ENCODE measurements around the gene RHOF. TPM values are rescaled to one million over a fixed set of nuclear protein-coding genes. Genes with fewer than 3 reads are reported as not detected.

Gene RHOF
- total and polyA plus RNA-seq, 2 of the 8 experiments (the other 6 are each of a cell fraction or from before 2014, with no cell fraction given) = 23.8 to 31.9 TPM

GRCh38 chr12:121804417-121805111 lies 11.1 kb upstream of the RHOF start:
- Histone ChIP-seq H3K9me3 (ENCODE audit: insufficient read depth in 2 of 2, low read depth in 1 of 2, low read length in 1 of 2) (no peaks in the 10 kb centered on the region), H3K79me2 (ENCODE audit: control insufficient read depth in 1 of 2, insufficient read depth in 2 of 2, low read length in 2 of 2) (peaks cover 0 to 39% of the 10 kb centered on the region in 2 experiments; a peak in 2 of 4 replicates), H3K4ac (replicated peaks; ENCODE audit: insufficient read length, low read depth, low read length) (no peak overlapping the region), H3K4me2 (ENCODE audit: insufficient read depth in 1 of 2, low read depth in 2 of 2, low read length in 2 of 2) (peak overlapping the region; percentile 92 to 98), H4K20me1 (replicated peaks in 1 of 2; ENCODE audit: control insufficient read depth in 1 of 2, insufficient read depth in 2 of 2, low read length in 2 of 2) (peaks cover 2 to 4% of the 10 kb centered on the region in 2 experiments), H2BK15ac (ENCODE audit: low read length) (no peak overlapping the region), H3K27ac (ENCODE audit: low read depth, low read length) (no peak overlapping the region), H3K18ac (ENCODE audit: extremely low read depth, low read length) (peak overlapping the region; percentile 48), H3K14ac (ENCODE audit: insufficient read length) (no peak overlapping the region), H4K91ac (replicated peaks; ENCODE audit: insufficient read length, low read length) (no peak overlapping the region), H2AK5ac (ENCODE audit: low read depth, low read length) (no peak overlapping the region), H3K56ac (replicated peaks; ENCODE audit: insufficient read length, low read depth, low read length) (no peak overlapping the region), H3K27me3 (replicated peaks in 1 of 4; ENCODE audit: control insufficient read depth in 3 of 4, extremely low read depth in 1 of 4, insufficient read depth in 3 of 4, low read length in 3 of 4) (no peaks in the 10 kb centered on the region), H3K36me3 (ENCODE audit: control insufficient read depth in 2 of 4, insufficient read depth in 4 of 4, low read length in 3 of 4) (peaks cover 0 to 17% (median 6%) of the 10 kb centered on the region in 4 experiments; a peak in 3 of 8 replicates), H3K4me1 (replicated peaks in 1 of 4; ENCODE audit: control insufficient read depth in 3 of 4, insufficient read depth in 4 of 4, low read length in 3 of 4) (peaks cover 3 to 17% (median 10%) of the 10 kb centered on the region in 4 experiments), H3K79me1 (ENCODE audit: low read depth, low read length) (peaks cover 11% of the 10 kb centered on the region), H2BK12ac (ENCODE audit: low read depth, low read length) (no peak overlapping the region), H3K23ac (ENCODE audit: insufficient read length) (no peak overlapping the region), H4K8ac (ENCODE audit: extremely low read depth, insufficient read depth, low read length) (peak overlapping the region; percentile 59), H2BK5ac (ENCODE audit: low read depth, low read length) (no peak overlapping the region), H3K4me3 (ENCODE audit: extremely low read depth in 1 of 4, insufficient read depth in 2 of 4, low read depth in 3 of 4, low read length in 4 of 4) (peak overlapping the region; percentile 62 to 87 (median 66)), H4K5ac (ENCODE audit: insufficient read length, low read depth, low read length) (no peak overlapping the region), H2AFZ (ENCODE audit: low read length) (no peak overlapping the region), H3K9ac (replicated peaks in 1 of 4; ENCODE audit: extremely low read depth in 1 of 4, low read depth in 3 of 4, low read length in 3 of 4) (peak overlapping the region in 3 of 4 experiments; percentile 1 to 89 (median 46); a peak in 2 of 7 replicates), H3K23me2 (ENCODE audit: low read depth, low read length) (peaks cover 28% of the 10 kb centered on the region), H2BK120ac (replicated peaks; ENCODE audit: low read depth, low read length) (no peak overlapping the region), H2BK20ac (ENCODE audit: low read length) (no peak overlapping the region)
- CTCF ChIA-PET (ENCODE audit: partially characterized antibody) = interaction anchor here (0.6 to 12.0 kb wide), 5 partner anchors 9 to 1473 kb away, joined by 3 to 363 read pairs (median 3); partner anchors contain the start of genes RHOF and TMEM120B
- FAIRE-seq = no peak
- 1% methylated on average over 23 of the region's 63 CpGs; no CpG with 5 or more reads in 1 of the 2 experiments for whole genome bisulfite sequencing, 2 experiments (ENCODE audit: extremely low coverage in 1 of 2, insufficient coverage in 1 of 2, insufficient read length in 1 of 2, insufficient replicate concordance in 2 of 2, low coverage in 1 of 2, low lambda C conversion rate in 2 of 2, missing lambda C conversion rate in 1 of 2)
- POLR2A ChIA-PET (ENCODE audit: partially characterized antibody) = interaction anchor here (0.6 to 34.9 kb wide), 10 partner anchors 5 to 113 kb away, joined by 3 to 958 read pairs (median 27); partner anchors contain the start of genes PSMD9, RHOF and SETD1B
- DNase-seq (ENCODE audit: low read depth in 1 of 2, low spot score in 2 of 2) = no peak
- TF ChIP-seq NRF1 (IDR thresholded peaks at IDR 0.05; ENCODE audit: low read depth, low read length) = no peak
- TF ChIP-seq PHF8 (conservative IDR thresholded peaks at IDR 0.05; ENCODE audit: low read depth, low read length) = no peak
- TF ChIP-seq JUND (IDR thresholded peaks at IDR 0.05; ENCODE audit: low read length) = no peak
- TF ChIP-seq SRF (IDR thresholded peaks at IDR 0.05; ENCODE audit: low read depth, low read length) = no peak
- no peak for TF ChIP-seq HDAC6 (IDR thresholded peaks at IDR 0.05; ENCODE audit: low read depth, low read length)
- TF ChIP-seq RBBP5 (IDR thresholded peaks at IDR 0.05; ENCODE audit: borderline replicate concordance, low read depth, low read length) = no peak
- no peak for TF ChIP-seq BCL11A (IDR thresholded peaks at IDR 0.05; ENCODE audit: low read depth in 2 of 2, low read length in 2 of 2)
- no peak for TF ChIP-seq SIX5 (IDR thresholded peaks at IDR 0.05; ENCODE audit: low read depth, low read length)
- no peak for TF ChIP-seq TAF7 (optimal IDR thresholded peaks at IDR 0.05; ENCODE audit: borderline replicate concordance, low read depth, low read length)
- TF ChIP-seq SUZ12 (IDR thresholded peaks at IDR 0.05; ENCODE audit: low read length) = no peak
- TF ChIP-seq SIN3A (conservative IDR thresholded peaks at IDR 0.05 in 1 of 2, IDR thresholded peaks at IDR 0.05 in 1 of 2; ENCODE audit: low read depth in 1 of 2, low read length in 2 of 2) = no peak
- TF ChIP-seq CBX5 (IDR thresholded peaks at IDR 0.05; ENCODE audit: low read depth, low read length) = no peak
